ENCODE results near the gene PAPPA2. TPM values are rescaled to one million over a fixed set of nuclear protein-coding genes. Genes with fewer than 3 reads are reported as not detected.
"Not testable (repeated sequence)": the region's sequence is repeated elsewhere in the genome, so short reads cannot be mapped to it uniquely, and the experiment has no call there.

PAPPA2 gene
- total RNA-seq, 2 donors from 2014 or later: 1.3 TPM; not detected in 1

DNA sequence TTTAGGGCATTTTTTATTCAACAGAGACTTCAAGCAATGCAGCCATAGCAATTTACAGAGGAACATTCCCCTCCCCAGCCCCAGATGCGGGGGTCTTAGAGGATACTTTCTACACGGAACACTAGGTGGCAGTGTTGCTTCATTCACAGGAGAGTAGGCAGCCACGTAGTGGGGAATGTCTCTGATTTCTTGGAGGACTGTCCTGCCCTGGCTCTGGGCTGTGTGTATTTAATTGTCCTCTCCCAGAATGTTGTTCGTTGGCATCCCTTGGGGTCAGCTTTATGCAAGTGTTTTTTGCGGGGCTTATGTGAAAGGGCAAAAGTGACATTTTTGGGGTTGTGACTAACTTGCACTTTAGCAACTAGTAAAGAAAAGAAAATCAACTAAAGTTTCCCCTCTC lies 96.9 kb downstream of the PAPPA2 start:
- Mint-ChIP-seq H3K27ac (no peak overlapping the region), H3K4me1 (peaks cover 6% of the 10 kb centered on the region), H3K9me3 (no peaks in the 10 kb centered on the region), H3K4me3 (no peak overlapping the region), H3K36me3 (ENCODE audit: low read depth) (no peaks in the 10 kb centered on the region), H3K27me3 (ENCODE audit: insufficient read depth) (peaks cover 20% of the 10 kb centered on the region)
- Histone ChIP-seq H3K27ac (ENCODE audit: low read depth, low read length) (no peak overlapping the region), H3K9ac (ENCODE audit: extremely low read depth, low read length, poor library complexity, severe bottlenecking) (no peak overlapping the region), H3K36me3 (ENCODE audit: control insufficient read depth, insufficient read depth, low read length) (no peaks in the 10 kb centered on the region), H3K27me3 (ENCODE audit: control insufficient read depth, insufficient read depth, low read length, poor library complexity, severe bottlenecking) (peaks cover 14% of the 10 kb centered on the region), H3K4me1 (ENCODE audit: control insufficient read depth, insufficient read depth, low read length) (peaks cover 3% of the 10 kb centered on the region), H3K4me3 (ENCODE audit: low read length) (no peak overlapping the region), H3K9me3 (ENCODE audit: control insufficient read depth, low read length) (no peaks in the 10 kb centered on the region)
- WGBS, 2 experiments (ENCODE audit: insufficient coverage in 1 of 2, insufficient read length in 1 of 2): 0 to 9% methylated on average over 2 to 5 of the region's 5 CpGs
- peak; percentile 86 for DNase-seq
- TF ChIP-seq, protein P1, sequence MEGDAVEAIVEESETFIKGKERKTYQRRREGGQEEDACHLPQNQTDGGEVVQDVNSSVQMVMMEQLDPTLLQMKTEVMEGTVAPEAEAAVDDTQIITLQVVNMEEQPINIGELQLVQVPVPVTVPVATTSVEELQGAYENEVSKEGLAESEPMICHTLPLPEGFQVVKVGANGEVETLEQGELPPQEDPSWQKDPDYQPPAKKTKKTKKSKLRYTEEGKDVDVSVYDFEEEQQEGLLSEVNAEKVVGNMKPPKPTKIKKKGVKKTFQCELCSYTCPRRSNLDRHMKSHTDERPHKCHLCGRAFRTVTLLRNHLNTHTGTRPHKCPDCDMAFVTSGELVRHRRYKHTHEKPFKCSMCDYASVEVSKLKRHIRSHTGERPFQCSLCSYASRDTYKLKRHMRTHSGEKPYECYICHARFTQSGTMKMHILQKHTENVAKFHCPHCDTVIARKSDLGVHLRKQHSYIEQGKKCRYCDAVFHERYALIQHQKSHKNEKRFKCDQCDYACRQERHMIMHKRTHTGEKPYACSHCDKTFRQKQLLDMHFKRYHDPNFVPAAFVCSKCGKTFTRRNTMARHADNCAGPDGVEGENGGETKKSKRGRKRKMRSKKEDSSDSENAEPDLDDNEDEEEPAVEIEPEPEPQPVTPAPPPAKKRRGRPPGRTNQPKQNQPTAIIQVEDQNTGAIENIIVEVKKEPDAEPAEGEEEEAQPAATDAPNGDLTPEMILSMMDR (conservative IDR thresholded peaks at IDR 0.05): peak; percentile 93

DNA sequence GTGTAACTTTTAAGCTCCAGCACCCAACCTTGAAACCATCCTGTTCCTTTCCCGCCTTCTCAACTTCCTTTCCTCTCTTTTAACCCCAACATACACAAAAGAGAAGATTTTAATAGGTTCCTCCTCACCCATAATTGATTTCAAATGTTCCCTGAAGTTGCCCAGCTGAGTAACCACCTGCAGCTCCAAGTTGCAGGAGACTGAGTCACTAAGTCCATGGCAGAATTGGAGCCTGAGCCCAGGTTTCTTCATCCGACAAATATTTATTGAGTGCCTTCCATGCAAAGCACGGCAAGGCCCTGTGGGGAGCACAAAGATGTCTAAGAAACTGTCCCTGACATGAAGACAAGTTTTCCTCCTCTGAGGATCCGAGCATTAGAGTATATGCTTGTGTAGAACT lies 97.7 kb downstream of the PAPPA2 start:
- no peak overlapping the region for H3K4me3 ChIP-seq (ENCODE audit: low read length)
- peaks cover 14% of the 10 kb centered on the region for H3K27me3 ChIP-seq (ENCODE audit: control insufficient read depth, insufficient read depth, low read length, poor library complexity, severe bottlenecking)
- H3K4me1 ChIP-seq (ENCODE audit: control insufficient read depth, insufficient read depth, low read length): peaks cover 3% of the 10 kb centered on the region
- Mint-ChIP-seq H3K36me3 (ENCODE audit: low read depth) (no peaks in the 10 kb centered on the region), H3K4me3 (no peak overlapping the region), H3K27me3 (ENCODE audit: insufficient read depth) (peaks cover 14% of the 10 kb centered on the region), H3K4me1 (peaks cover 6% of the 10 kb centered on the region), H3K27ac (no peak overlapping the region), H3K9me3 (no peaks in the 10 kb centered on the region)
- no peak overlapping the region for H3K9ac ChIP-seq (ENCODE audit: extremely low read depth, low read length, poor library complexity, severe bottlenecking)
- no peak overlapping the region for H3K27ac ChIP-seq (ENCODE audit: low read depth, low read length)
- H3K9me3 ChIP-seq (ENCODE audit: control insufficient read depth, low read length): no peaks in the 10 kb centered on the region
- no peaks in the 10 kb centered on the region for H3K36me3 ChIP-seq (ENCODE audit: control insufficient read depth, insufficient read depth, low read length)
- TF ChIP-seq, protein P1 (conservative IDR thresholded peaks at IDR 0.05): no peak
- no peak for DNase-seq
- 92 to 100% methylated on average over 3 to 4 of the region's 4 CpGs for WGBS, 2 experiments (ENCODE audit: insufficient coverage in 1 of 2, insufficient read length in 1 of 2)

DNA sequence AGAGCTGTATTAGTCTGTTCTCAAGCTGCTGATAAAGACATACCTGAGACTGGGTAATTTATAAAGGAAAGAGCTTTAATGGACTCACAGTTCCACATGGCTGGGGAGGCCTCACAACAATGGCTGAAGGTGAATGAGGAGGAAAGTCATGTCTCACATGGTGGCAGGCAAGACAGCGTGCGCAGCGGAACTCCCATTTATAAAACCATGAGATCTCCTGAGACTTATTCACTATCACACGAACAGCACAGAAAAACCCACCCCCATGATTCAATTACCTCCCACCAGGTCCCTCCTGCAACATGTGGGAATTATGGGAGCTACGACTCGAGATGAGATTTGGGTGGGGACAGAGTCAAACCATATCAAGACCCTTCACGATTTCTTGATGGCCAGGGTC lies 98.8 kb downstream of the PAPPA2 start:
- not testable (repeated sequence) for H3K36me3 Mint-ChIP-seq (ENCODE audit: low read depth); H3K4me3 Mint-ChIP-seq; H3K4me3 ChIP-seq (ENCODE audit: low read length); H3K4me1 ChIP-seq (ENCODE audit: control insufficient read depth, insufficient read depth, low read length); H3K27ac ChIP-seq (ENCODE audit: low read depth, low read length); DNase-seq; H3K9ac ChIP-seq (ENCODE audit: extremely low read depth, low read length, poor library complexity, severe bottlenecking); H3K27ac Mint-ChIP-seq; H3K4me1 Mint-ChIP-seq; H3K36me3 ChIP-seq (ENCODE audit: control insufficient read depth, insufficient read depth, low read length); H3K9me3 ChIP-seq (ENCODE audit: control insufficient read depth, low read length); H3K9me3 Mint-ChIP-seq
- peaks cover 11% of the 10 kb centered on the region for H3K27me3 Mint-ChIP-seq (ENCODE audit: insufficient read depth)
- WGBS, 2 experiments (ENCODE audit: insufficient coverage in 1 of 2, insufficient read length in 1 of 2): 94% methylated on average over 7 of the region's 7 CpGs; no CpG with 5 or more reads in 1 of the 2 experiments
- H3K27me3 ChIP-seq (ENCODE audit: control insufficient read depth, insufficient read depth, low read length, poor library complexity, severe bottlenecking): peaks cover 15% of the 10 kb centered on the region

All from endodermal cell (in vitro differentiated cells).